ENCODE results near the gene C5orf63. TPM values are rescaled to one million over a fixed set of nuclear protein-coding genes. Genes with fewer than 3 reads are reported as not detected.

The C5orf63 gene
- total and polyA plus RNA-seq, 12 donors, result 1.6 to 11.4 (median 4.5) TPM; not detected in 1

DNA sequence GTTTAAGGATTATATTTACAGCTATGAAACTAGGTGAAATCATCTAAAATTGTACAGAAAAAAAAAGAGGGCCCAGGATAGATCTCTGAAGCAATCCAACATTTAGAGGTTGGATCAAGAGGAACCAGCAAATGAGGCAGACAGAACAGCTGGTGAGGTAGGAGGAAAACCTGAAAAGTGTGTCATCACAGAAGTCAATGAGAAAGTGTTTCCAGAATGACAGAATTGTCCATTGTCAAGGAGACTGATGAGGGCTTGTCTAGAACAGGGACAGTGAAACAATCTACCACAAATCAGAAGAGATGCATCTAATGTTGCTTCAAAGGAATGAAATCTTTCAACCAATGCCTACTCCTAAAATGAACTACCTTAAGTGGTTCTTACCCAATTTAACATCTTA lies 6.6 kb downstream of the C5orf63 start:
- Histone ChIP-seq H3K4me3 (no peak overlapping the region), H3K4me1 (replicated peaks in 1 of 2) (no peaks in the 10 kb centered on the region), H3K36me3 (replicated peaks in 1 of 2) (no peaks in the 10 kb centered on the region), H3K27ac (no peak overlapping the region), H3K27me3 (no peaks in the 10 kb centered on the region), H3K9me3 (replicated peaks in 1 of 3) (no peaks in the 10 kb centered on the region)
- intact Hi-C loops (cut with DNase I), result no loop called here
- TF ChIP-seq, protein P1, sequence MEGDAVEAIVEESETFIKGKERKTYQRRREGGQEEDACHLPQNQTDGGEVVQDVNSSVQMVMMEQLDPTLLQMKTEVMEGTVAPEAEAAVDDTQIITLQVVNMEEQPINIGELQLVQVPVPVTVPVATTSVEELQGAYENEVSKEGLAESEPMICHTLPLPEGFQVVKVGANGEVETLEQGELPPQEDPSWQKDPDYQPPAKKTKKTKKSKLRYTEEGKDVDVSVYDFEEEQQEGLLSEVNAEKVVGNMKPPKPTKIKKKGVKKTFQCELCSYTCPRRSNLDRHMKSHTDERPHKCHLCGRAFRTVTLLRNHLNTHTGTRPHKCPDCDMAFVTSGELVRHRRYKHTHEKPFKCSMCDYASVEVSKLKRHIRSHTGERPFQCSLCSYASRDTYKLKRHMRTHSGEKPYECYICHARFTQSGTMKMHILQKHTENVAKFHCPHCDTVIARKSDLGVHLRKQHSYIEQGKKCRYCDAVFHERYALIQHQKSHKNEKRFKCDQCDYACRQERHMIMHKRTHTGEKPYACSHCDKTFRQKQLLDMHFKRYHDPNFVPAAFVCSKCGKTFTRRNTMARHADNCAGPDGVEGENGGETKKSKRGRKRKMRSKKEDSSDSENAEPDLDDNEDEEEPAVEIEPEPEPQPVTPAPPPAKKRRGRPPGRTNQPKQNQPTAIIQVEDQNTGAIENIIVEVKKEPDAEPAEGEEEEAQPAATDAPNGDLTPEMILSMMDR (IDR thresholded peaks at IDR 0.05), result no peak
- no peak for TF ChIP-seq POLR2A (IDR thresholded peaks at IDR 0.05)
- DNase-seq, result no peak

DNA sequence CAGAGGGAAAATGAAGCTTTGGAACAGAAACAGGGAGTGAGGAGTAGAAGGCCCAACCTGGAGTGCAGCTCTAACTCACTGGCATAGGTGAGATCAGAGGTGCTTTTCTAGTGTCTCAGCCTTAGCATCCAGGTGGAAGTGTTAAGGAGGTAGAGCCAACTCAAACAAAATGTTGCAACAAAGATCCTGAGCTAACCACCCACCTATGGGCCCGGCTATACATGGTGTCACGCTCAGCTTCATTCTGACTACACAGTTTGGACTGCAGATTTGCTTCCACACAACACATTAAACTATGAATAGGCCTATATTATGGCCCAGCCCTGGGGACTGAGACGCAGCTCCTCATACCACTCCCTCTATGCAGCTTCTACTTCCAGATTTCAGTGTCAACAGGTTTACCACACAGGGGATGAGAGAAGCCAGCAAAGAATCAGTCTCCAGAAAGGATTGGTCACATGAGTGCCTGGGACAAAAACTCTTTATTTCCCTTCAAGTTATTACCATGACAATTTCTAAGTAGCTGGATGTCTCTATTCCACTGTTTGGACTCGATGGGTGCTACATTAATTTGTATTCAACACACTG lies 9.0 kb downstream of the C5orf63 start:
- TF ChIP-seq, protein P1 (IDR thresholded peaks at IDR 0.05), result no peak
- no peak for TF ChIP-seq POLR2A (IDR thresholded peaks at IDR 0.05)
- no peaks in the 10 kb centered on the region for H3K36me3 ChIP-seq (replicated peaks in 1 of 2)
- DNase-seq, result no peak
- no peaks in the 10 kb centered on the region for H3K4me1 ChIP-seq (replicated peaks in 1 of 2)
- H3K9me3 ChIP-seq (replicated peaks in 1 of 3), result no peaks in the 10 kb centered on the region
- no peak overlapping the region for H3K27ac ChIP-seq
- intact Hi-C loops (cut with DNase I), result no loop called here
- H3K27me3 ChIP-seq, result no peaks in the 10 kb centered on the region
- 91 to 98% (median 96%) methylated on average over 4 of the region's 4 CpGs for WGBS, 4 donors
- no peak overlapping the region for H3K4me3 ChIP-seq

DNA sequence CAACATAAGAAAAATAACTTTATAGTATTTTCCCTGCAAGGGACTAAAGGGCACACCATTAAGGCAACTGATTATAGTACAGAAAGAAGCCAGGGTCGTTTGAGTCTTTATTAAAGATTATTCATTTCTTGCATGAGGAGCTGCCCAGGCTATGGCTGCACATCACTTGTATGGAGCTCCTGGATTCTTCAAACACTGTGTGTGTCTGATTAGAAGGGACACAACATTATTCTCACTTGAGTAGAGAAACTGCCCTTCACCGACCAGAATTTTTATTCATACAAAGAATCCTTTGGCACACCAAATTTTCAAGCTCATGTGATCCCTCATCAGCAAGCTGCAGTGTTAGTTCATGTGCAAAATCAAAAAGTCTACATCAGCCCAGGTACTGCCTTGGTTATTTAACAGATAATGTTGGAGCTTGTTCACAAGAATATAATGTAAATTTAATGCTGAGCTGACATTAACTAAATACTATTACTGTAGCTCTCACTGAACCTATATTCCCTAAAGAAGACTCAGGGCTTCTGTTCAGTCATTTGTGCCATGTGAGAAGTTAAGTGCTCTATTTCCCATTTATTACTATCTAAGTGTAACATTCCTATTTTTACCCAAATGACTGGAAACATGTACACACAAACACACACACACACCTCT lies 9.9 kb downstream of the C5orf63 start:
- Histone ChIP-seq H3K9me3 (replicated peaks in 1 of 3) (no peaks in the 10 kb centered on the region), H3K4me1 (replicated peaks in 1 of 2) (no peaks in the 10 kb centered on the region), H3K27me3 (no peaks in the 10 kb centered on the region), H3K36me3 (replicated peaks in 1 of 2) (no peaks in the 10 kb centered on the region), H3K4me3 (no peak overlapping the region), H3K27ac (no peak overlapping the region)
- intact Hi-C loops (cut with DNase I), result no loop called here
- no peak for DNase-seq
- TF ChIP-seq POLR2A (IDR thresholded peaks at IDR 0.05), result no peak
- TF ChIP-seq, protein P1 (IDR thresholded peaks at IDR 0.05), result no peak
- WGBS, 4 donors, result 60 to 76% (median 63%) methylated on average over 2 of the region's 2 CpGs

DNA sequence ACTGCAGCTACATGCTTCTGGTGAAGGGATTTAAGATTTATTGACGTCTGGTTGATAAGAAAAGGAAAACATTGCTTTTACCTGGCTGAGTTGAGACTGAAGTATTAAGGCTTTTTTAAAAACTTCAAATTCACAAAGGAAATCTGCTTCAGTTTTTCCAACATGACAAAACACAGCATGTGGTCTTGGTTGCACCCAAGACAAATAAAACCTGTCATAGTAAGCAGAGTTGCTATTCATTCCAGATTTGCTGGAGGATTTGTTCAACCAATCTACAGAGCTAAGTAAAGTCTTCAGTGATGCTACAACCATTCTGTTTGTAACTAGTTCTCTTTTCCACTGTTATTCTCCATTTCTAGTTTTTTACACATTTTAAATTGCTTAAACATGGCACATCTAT lies 11.3 kb downstream of the C5orf63 start:
- no peak overlapping the region for H3K27ac ChIP-seq
- WGBS, 4 donors, result 69 to 86% (median 71%) methylated on average over 1 of the region's 1 CpG
- no peak for TF ChIP-seq POLR2A (IDR thresholded peaks at IDR 0.05)
- TF ChIP-seq, protein P1 (IDR thresholded peaks at IDR 0.05), result no peak
- no peaks in the 10 kb centered on the region for H3K4me1 ChIP-seq (replicated peaks in 1 of 2)
- no peak for DNase-seq
- no peaks in the 10 kb centered on the region for H3K27me3 ChIP-seq
- H3K36me3 ChIP-seq (replicated peaks in 1 of 2), result no peaks in the 10 kb centered on the region
- intact Hi-C loops (cut with DNase I), result no loop called here
- H3K9me3 ChIP-seq (replicated peaks in 1 of 3), result no peaks in the 10 kb centered on the region
- H3K4me3 ChIP-seq, result no peak overlapping the region

Data from adrenal gland (tissue), 12 donors.